NT2/D1 (cell line): ENCODE data around the gene ATP5F1C.
A peak's percentile ranks its signal among the peaks of the same experiment; 100 is the strongest.

Experiments used
- DNase-seq: peaks from one replicate; pipeline ENCODE4 v3.0.0-alpha.2; 2011; ENCODE audit warnings: low read depth, low spot score
- H3K27me3 ChIP-seq: 2 replicates; pipeline ENCODE4 v1.6.0; 2011; ENCODE audit warnings: mild to moderate bottlenecking; ENCODE audit not compliant: insufficient read length, insufficient read depth
- H3K36me3 ChIP-seq: 2 replicates; pipeline ENCODE4 v1.6.1; 2011; ENCODE audit warnings: mild to moderate bottlenecking, low read length, mixed read lengths; ENCODE audit not compliant: insufficient read depth, insufficient read length
- H3K4me1 ChIP-seq: 2 replicates; pipeline ENCODE4 v1.5.1; 2011; ENCODE audit not compliant: insufficient read depth, insufficient read length
- H3K4me3 ChIP-seq: 2 replicates; pipeline ENCODE4 v1.5.1; 2011; ENCODE audit warnings: low read depth; ENCODE audit not compliant: insufficient read length
- H3K9ac ChIP-seq: 2 replicates; pipeline ENCODE4 v1.6.0; 2011; ENCODE audit warnings: low read depth; ENCODE audit not compliant: insufficient read length
- H3K9me3 ChIP-seq: 2 replicates; pipeline ENCODE4 v1.5.1; 2011; ENCODE audit warnings: mild to moderate bottlenecking, low read length; ENCODE audit not compliant: insufficient read depth
- SUZ12 ChIP-seq: IDR thresholded peaks from 2 replicates; pipeline ENCODE4 v1.6.1; 2011; ENCODE audit not compliant: insufficient read length, insufficient read depth; ENCODE audit errors: extremely low read depth
- YY1 ChIP-seq: IDR thresholded peaks from 2 replicates; pipeline ENCODE4 v1.6.1; 2011; ENCODE audit not compliant: insufficient read length, insufficient read depth
- ZNF274 ChIP-seq: IDR thresholded peaks from 2 replicates; pipeline ENCODE4 v1.6.1; 2011; ENCODE audit warnings: mild to moderate bottlenecking, low read depth, low read length

The ATP5F1C gene

GRCh38 chr10:7813481-7813880 lies 25.5 kb downstream of the ATP5F1C start:
- Histone ChIP-seq H3K4me1 (no peaks in the 10 kb centered on the region), H3K9me3 (no peaks in the 10 kb centered on the region), H3K9ac (no peak overlapping the region), H3K4me3 (no peak overlapping the region), H3K36me3 (peaks cover 3% of the 10 kb centered on the region), H3K27me3 (no peaks in the 10 kb centered on the region)
- no peak for DNase-seq
- no peak for TF ChIP-seq YY1
- no peak for TF ChIP-seq ZNF274
- TF ChIP-seq SUZ12: no peak

DNA sequence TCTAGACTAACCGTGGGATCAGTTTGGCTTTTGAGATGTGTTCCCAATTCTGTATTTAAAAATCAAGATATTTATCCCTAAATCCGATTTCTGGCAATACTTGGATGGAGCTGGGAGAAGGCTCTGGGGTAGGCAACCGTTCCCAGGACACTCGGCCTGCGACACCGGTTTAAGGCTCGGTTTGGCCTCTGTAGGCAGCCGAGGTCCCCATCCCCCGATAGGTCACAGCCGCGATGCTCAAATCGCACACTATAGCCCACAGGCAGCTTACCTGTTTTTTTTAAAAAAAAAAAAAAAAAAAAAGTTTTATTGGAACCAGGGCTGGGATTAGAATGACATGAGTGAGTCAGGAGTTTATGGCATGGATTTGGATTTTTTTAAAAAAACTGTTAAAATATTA lies 29.6 kb downstream of the ATP5F1C start:
- Histone ChIP-seq H3K36me3 (peaks cover 14% of the 10 kb centered on the region), H3K4me1 (no peaks in the 10 kb centered on the region), H3K9ac (peak overlapping the region; percentile 96), H3K27me3 (no peaks in the 10 kb centered on the region), H3K4me3 (peak overlapping the region; percentile 96), H3K9me3 (no peaks in the 10 kb centered on the region)
- no peak for DNase-seq
- no peak for TF ChIP-seq ZNF274

GRCh38 chr10:7817984-7818294 lies 30.0 kb downstream of the ATP5F1C start:
- no peak for DNase-seq

DNA sequence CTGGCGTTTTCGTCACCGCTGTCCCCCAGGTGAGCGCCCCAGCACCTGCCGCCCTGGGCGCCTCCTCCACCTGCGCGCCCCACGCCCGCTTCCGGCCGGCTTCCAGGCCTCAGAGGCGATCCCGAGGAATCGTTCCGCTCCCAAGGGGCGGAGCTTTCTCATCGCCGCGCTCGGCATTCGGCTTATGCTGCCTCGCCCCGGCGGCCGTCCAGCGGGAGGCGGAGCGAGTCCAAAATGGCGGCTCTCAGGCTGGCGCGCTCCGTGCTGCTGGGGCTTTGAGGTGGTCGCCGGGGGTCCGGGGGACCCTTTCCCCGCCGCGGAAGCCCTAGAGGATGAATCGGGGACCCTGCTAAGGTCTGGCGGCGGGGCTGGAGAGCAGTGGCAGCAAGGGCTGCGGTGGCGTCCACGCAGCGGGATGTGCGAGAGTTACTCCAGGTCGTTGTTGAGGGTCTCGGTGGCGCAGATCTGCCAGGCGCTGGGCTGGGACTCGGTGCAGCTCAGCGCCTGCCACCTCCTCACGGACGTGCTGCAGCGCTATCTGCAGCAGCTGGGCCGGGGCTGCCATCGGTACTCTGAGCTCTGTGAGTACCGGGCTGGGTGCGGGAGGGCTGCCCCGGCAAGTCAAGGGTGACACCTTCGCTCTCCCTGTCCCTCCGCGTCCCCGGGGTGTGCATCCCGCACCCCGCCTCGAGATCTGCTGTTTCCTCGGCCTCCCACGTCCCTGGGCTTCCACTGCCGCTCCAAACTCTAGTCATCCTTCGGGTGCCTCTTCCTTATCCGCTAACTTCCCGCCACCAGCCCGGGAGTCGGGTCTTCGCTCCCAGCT lies 30.5 kb downstream of the ATP5F1C start, which contains the start of gene TAF3:
Gene TAF3 (plus strand): TSS at position 211 of the 826 bp plus-strand sequence. CDS start 205 bp downstream, at position 416.
- DNase-seq: peak; percentile 76
- H3K9ac ChIP-seq: peak within 1 kb of the TSS; percentile 96
- TF ChIP-seq YY1: peak; percentile 87
- TF ChIP-seq ZNF274: no peak
- TF ChIP-seq SUZ12: no peak
- H3K4me3 ChIP-seq: peak within 1 kb of the TSS; percentile 96
- H3K27me3 ChIP-seq: no peaks in the 10 kb centered on the region
- H3K36me3 ChIP-seq: peaks cover 14% of the 10 kb centered on the region
- H3K9me3 ChIP-seq: no peaks in the 10 kb centered on the region
- H3K4me1 ChIP-seq: no peaks in the 10 kb centered on the region

More at GRCh38 chr10:7817984-7818294, 30.0 kb downstream of the ATP5F1C start:
- no peaks in the 10 kb centered on the region for H3K9me3 ChIP-seq
- H3K4me1 ChIP-seq: no peaks in the 10 kb centered on the region
- TF ChIP-seq ZNF274 (no peak), YY1 (no peak), SUZ12 (no peak)
- peak overlapping the region; percentile 96 for H3K9ac ChIP-seq
- H3K27me3 ChIP-seq: no peaks in the 10 kb centered on the region
- H3K4me3 ChIP-seq: peak overlapping the region; percentile 96
- peaks cover 14% of the 10 kb centered on the region for H3K36me3 ChIP-seq

DNA sequence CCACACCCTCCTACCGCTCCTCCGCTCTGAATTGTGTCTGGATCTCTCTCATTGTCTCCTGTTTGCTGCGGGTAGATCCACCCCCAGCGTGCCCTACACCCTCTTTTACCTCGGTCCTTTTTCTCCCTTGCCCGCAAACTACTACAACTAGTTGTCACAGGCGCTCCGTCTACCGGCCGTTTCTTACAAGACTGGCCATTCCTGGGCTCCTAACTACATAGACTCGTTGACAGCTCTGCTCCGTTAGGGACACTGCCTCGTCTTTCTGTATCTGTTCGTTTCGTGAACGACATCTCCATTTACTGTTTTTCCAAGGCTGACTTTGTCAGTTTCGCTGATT lies 31.1 kb downstream of the ATP5F1C start:
- Histone ChIP-seq H3K27me3 (no peaks in the 10 kb centered on the region), H3K9me3 (no peaks in the 10 kb centered on the region), H3K9ac (peak overlapping the region; percentile 96), H3K4me1 (no peaks in the 10 kb centered on the region), H3K4me3 (peak overlapping the region; percentile 96), H3K36me3 (peaks cover 14% of the 10 kb centered on the region)
- no peak for DNase-seq
- no peak for TF ChIP-seq SUZ12
- no peak for TF ChIP-seq ZNF274
- TF ChIP-seq YY1: no peak

GRCh38 chr10:7824251-7824650 lies 36.3 kb downstream of the ATP5F1C start:
- no peak for TF ChIP-seq ZNF274
- TF ChIP-seq YY1: no peak
- TF ChIP-seq SUZ12: no peak
- no peak overlapping the region for H3K4me3 ChIP-seq
- peaks cover 28% of the 10 kb centered on the region for H3K36me3 ChIP-seq

DNA sequence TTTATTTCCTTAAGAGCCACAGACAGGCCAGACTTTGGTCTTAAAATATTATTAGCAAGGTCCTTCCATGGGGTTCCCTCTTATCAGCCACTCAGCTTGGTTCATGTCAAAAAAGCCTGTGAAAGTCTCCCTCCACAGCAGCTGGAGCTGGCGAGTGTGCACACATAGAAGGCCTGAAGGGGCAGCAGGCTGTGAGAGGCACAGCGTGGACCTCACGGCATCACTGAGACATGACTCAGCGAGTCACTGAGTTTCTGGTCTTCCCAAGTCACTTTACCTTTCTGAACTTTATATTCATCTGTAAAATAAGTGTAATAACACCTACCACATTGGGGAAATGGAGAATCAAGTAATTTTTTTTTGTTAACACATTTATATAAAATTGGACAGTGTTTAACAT lies 39.0 kb downstream of the ATP5F1C start:
- TF ChIP-seq ZNF274 (no peak), SUZ12 (no peak), YY1 (no peak)
- no peak overlapping the region for H3K9ac ChIP-seq
- H3K4me1 ChIP-seq: no peaks in the 10 kb centered on the region
- peaks cover 14% of the 10 kb centered on the region for H3K36me3 ChIP-seq
- no peaks in the 10 kb centered on the region for H3K9me3 ChIP-seq
- no peaks in the 10 kb centered on the region for H3K27me3 ChIP-seq
- DNase-seq: no peak
- H3K4me3 ChIP-seq: no peak overlapping the region

More at GRCh38 chr10:7824251-7824650, 36.3 kb downstream of the ATP5F1C start:
- DNase-seq: no peak
- no peaks in the 10 kb centered on the region for H3K4me1 ChIP-seq
- H3K27me3 ChIP-seq: no peaks in the 10 kb centered on the region
- no peak overlapping the region for H3K9ac ChIP-seq
- no peaks in the 10 kb centered on the region for H3K9me3 ChIP-seq
